Lower leg skin (tissue), 3 donors: Measurements from ENCODE around the gene SRRM4.

Source experiments
- POLR2A ChIP-seq, 2 donors: fragments of 450-650 bp; IDR thresholded peaks; one replicate each; pipeline ENCODE4 v1.6.1; 2016 to 2017; ENCODE audit warnings: antibody characterized with exemption in 2 of 2, mild to moderate bottlenecking in 1 of 2, moderate library complexity in 1 of 2
- TF ChIP-seq, protein P1 (sequence below), 3 donors: fragments of 450-650 bp; IDR thresholded peaks; one replicate each; pipeline ENCODE4 v1.5.1; 2016; ENCODE audit warnings: antibody characterized with exemption in 3 of 3, mild to moderate bottlenecking in 3 of 3, moderate library complexity in 2 of 3

DNA sequence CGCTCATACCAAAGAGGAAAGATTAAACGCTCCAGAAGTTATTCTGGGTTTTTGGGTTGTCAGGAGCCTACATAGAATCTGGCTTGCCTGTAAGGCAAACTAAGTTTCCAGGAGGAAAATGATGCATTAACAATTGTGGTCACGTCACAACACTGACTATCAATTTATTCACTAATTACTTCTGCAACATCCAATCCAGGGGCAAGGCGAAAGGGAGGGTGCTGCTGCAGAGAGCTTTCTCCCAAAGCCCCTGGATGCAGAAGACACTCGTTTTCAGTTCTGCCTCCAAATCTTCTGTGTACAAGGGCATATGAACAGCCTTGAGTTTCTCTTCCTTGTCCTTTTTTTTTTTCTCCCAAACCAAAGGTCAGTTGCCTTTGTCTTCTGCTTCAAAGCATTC lies 10.5 kb upstream of the SRRM4 start:
- TF ChIP-seq, protein P1, sequence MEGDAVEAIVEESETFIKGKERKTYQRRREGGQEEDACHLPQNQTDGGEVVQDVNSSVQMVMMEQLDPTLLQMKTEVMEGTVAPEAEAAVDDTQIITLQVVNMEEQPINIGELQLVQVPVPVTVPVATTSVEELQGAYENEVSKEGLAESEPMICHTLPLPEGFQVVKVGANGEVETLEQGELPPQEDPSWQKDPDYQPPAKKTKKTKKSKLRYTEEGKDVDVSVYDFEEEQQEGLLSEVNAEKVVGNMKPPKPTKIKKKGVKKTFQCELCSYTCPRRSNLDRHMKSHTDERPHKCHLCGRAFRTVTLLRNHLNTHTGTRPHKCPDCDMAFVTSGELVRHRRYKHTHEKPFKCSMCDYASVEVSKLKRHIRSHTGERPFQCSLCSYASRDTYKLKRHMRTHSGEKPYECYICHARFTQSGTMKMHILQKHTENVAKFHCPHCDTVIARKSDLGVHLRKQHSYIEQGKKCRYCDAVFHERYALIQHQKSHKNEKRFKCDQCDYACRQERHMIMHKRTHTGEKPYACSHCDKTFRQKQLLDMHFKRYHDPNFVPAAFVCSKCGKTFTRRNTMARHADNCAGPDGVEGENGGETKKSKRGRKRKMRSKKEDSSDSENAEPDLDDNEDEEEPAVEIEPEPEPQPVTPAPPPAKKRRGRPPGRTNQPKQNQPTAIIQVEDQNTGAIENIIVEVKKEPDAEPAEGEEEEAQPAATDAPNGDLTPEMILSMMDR (IDR thresholded peaks at IDR 0.05), result no peak
- TF ChIP-seq POLR2A (IDR thresholded peaks at IDR 0.05), result no peak
